MG63 (cell line): ENCODE data around the gene CHDH. TPM values are rescaled to one million over a fixed set of nuclear protein-coding genes. Genes with fewer than 3 reads are reported as not detected.

Source experiments
- DNase-seq: peaks from one replicate; pipeline ENCODE4 v3.0.0-alpha.2; 2020
- H3K27me3 ChIP-seq: fragments of 250-450 bp; sonication (Bioruptor Pico); 2 replicates; pipeline ENCODE4 v1.5.1; 2020; ENCODE audit warnings: mild to moderate bottlenecking, moderate library complexity
- H3K36me3 ChIP-seq: fragments of 250-450 bp; sonication (Bioruptor Pico); 2 replicates; pipeline ENCODE4 v1.5.1; 2020; ENCODE audit warnings: mild to moderate bottlenecking, moderate library complexity
- H3K4me3 ChIP-seq: fragments of 250-450 bp; sonication (Bioruptor Pico); 2 replicates; pipeline ENCODE4 v1.5.1; 2020; ENCODE audit warnings: mild to moderate bottlenecking, moderate library complexity
- H3K9me3 ChIP-seq: fragments of 250-450 bp; sonication (Bioruptor Pico); 2 replicates; pipeline ENCODE4 v1.5.1; 2020; ENCODE audit warnings: mild to moderate bottlenecking, moderate library complexity
- total RNA-seq: library from RNA; depleted of rRNA; stranded (reverse); fragments of >200 nt; shearing (Covaris generic); gene quantifications from 2 replicates; pipeline ENCODE4 v1.2.3, GENCODE V29; 2014; ENCODE audit warnings: low replicate concordance; rRNA removed

Gene CHDH
- total RNA-seq, 1 experiment from 2014 or later: 2.0 TPM

DNA sequence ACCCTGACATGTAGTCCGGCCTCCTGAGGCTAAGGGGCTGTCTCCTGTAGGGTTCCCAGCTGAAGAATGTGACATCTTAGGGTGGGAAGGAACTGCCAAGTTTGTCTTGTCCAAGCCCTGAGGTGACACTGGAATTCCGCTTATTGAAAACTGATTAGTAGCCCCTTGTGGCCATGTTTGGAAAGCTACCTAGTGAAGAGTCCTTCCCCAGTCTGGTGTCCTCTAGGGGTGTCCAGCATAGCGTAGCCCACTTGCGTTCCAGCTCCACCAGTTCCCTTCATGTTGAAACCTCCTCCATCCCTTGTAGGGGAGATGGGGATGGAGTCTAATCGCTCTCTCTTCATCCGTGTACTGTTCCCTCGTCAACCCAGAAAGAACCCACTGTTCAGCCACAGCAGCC, 79.5 kb downstream of the CHDH start:
- no peak for DNase-seq
- Histone ChIP-seq H3K9me3 (no peaks in the 10 kb centered on the region), H3K27me3 (no peaks in the 10 kb centered on the region), H3K36me3 (no peaks in the 10 kb centered on the region), H3K4me3 (no peak overlapping the region)

DNA sequence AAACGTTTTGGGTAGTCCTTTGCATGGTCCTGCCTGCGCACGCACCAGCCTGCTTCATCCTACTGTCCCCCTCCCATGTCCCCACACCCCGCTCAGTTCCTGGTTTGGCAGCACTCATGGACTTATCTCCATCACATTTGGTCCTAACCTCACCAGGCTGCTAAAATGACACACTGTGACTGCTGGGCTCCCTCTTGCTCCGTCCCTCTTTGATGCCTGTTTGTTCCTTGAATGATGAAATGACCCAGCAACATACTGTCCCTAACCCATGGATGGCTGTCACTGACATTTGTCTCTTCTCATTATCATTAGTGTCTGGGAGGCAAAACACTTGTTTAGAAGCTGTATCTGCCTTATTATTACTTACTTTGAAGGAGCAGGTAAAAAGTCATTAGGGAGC, 80.5 kb downstream of the CHDH start:
- H3K36me3 ChIP-seq: no peaks in the 10 kb centered on the region
- DNase-seq: no peak
- H3K4me3 ChIP-seq: no peak overlapping the region
- no peaks in the 10 kb centered on the region for H3K9me3 ChIP-seq
- H3K27me3 ChIP-seq: no peaks in the 10 kb centered on the region

DNA sequence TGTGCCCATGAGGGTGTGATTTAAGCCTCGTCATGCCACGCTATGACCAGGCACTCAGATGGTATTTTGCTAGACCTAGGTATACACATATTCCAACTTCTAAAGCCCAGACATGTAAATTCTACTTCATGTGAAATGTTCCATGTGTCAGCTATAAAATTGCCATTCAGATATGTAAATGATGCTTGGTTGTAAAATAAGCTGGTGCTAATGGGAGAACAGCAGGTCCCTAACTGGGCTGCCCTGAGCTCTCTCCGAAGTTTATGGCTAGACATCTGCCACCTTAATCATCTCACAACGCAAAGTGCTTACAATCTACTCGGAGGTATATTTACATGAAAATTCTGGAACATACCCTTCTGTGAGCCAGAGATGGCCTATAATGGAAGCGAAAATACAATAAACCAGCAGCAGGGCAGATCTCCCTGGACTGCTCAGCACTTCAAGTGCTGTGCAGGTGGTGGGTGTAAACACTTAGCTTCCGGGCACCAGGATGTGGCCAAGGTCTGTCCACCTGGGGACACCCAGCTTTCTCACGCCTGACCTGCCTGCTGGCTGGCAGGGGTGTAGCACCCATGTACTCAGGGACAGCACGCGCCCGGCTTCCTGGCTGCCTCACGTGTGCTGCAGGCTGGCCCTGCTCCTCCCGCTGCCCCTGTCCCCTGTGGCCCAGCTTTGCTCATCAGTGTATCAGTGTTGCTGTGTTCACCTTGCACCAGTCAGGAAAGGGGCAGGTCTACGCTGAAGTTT, 82.0 kb downstream of the CHDH start:
- no peaks in the 10 kb centered on the region for H3K27me3 ChIP-seq

DNA sequence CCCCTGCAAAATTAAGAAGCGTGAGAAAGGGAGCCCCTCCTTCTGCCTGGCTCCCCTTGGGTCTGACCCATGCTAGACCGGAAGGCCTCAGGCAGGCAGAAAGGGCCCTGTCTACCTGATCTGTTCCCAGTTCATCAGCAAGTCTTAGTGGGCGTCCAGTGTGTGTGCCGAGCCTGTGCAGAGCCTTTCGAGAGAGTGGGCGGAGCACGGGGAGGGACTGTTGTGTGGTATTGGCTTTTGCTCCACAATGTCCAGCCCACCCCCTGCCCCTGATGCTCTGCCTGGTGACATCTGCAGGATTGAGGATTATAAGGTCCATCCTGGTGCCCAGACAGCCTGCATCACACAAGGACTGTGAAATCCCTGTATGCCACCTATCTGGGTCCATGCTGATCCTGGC, 82.9 kb downstream of the CHDH start:
- Histone ChIP-seq H3K36me3 (no peaks in the 10 kb centered on the region), H3K27me3 (no peaks in the 10 kb centered on the region), H3K9me3 (no peaks in the 10 kb centered on the region), H3K4me3 (no peak overlapping the region)
- no peak for DNase-seq

More for the DNA sequence above, 82.0 kb downstream of the CHDH start:
- DNase-seq: no peak
- Histone ChIP-seq H3K9me3 (no peaks in the 10 kb centered on the region), H3K4me3 (no peak overlapping the region), H3K36me3 (no peaks in the 10 kb centered on the region)

Other genes with a start within 250 kb of the CHDH start
- 0.89 and 2.4 TPM in 2 replicates for gene IL17RB, start 149 bp upstream of the CHDH start, total RNA-seq
- gene ACTR8, start 35.7 kb upstream of the CHDH start, total RNA-seq: 13.3 and 13.5 TPM in 2 replicates
- gene SELENOK, start 45.4 kb upstream of the CHDH start, total RNA-seq: 37.0 and 58.7 TPM in 2 replicates